CD4-positive, alpha-beta T cell treated with Interleukin-1 beta for 1 hour (primary cell): ENCODE results near the gene MAPK11.
"Not testable (repeated sequence)": the region's sequence is repeated elsewhere in the genome, so short reads cannot be mapped to it uniquely, and the experiment has no call there.

Experiments
- DNase-seq, 2 donors: peaks; one replicate each; pipeline ENCODE4 v3.0.0-alpha.2; 2020 to 2022

MAPK11 gene

GRCh38 chr22:50275181-50276055 is 5.2 kb upstream of the MAPK11 start:
- no peak for DNase-seq

- no peak for DNase-seq
These were observed 4.6 kb upstream of the MAPK11 start for GRCh38 chr22:50274771-50275170.

GRCh38 chr22:50274311-50274710 is 4.1 kb upstream of the MAPK11 start:
- DNase-seq = peak; percentile 47 to 51

GRCh38 chr22:50273781-50274180 is 3.6 kb upstream of the MAPK11 start:
- not testable (repeated sequence) for DNase-seq

- not testable (repeated sequence) for DNase-seq
These were observed 3.2 kb upstream of the MAPK11 start for GRCh38 chr22:50273352-50273751.

- DNase-seq = no peak
These were observed 2.0 kb upstream of the MAPK11 start for GRCh38 chr22:50272044-50272802.

- peak; percentile 68 to 72 for DNase-seq
These were observed 1.4 kb upstream of the MAPK11 start for GRCh38 chr22:50271519-50271970.

GRCh38 chr22:50270666-50271394 is 650 bp upstream of the MAPK11 start:
- DNase-seq = peak; percentile 63 to 73

- no peak for DNase-seq
These were observed 609 bp downstream of the MAPK11 start for GRCh38 chr22:50269573-50269969.

GRCh38 chr22:50268655-50269113 is 1.5 kb downstream of the MAPK11 start:
- no peak for DNase-seq

GRCh38 chr22:50267591-50268390 is 2.4 kb downstream of the MAPK11 start:
- DNase-seq = peak; percentile 58 to 64

GRCh38 chr22:50266994-50267393 is 3.2 kb downstream of the MAPK11 start:
- no peak for DNase-seq

GRCh38 chr22:50264946-50265669 is 5.1 kb downstream of the MAPK11 start:
- no peak for DNase-seq

- no peak for DNase-seq
These were observed 6.0 kb downstream of the MAPK11 start for GRCh38 chr22:50264104-50264745.

- no peak for DNase-seq
These were observed 7.1 kb downstream of the MAPK11 start for GRCh38 chr22:50262973-50263617.

GRCh38 chr22:50262460-50262911 is 7.7 kb downstream of the MAPK11 start:
- DNase-seq = no peak

GRCh38 chr22:50261615-50262459 is 8.3 kb downstream of the MAPK11 start, which contains the start of gene MAPK12:
TSS of gene MAPK12 (minus strand) at chr22:50261683. CDS start at chr22:50261509, 174 bp downstream.
- DNase-seq = no peak

GRCh38 chr22:50260801-50261614 is 9.2 kb downstream of the MAPK11 start:
- DNase-seq = no peak
